Stimulated activated CD4-positive, alpha-beta T cell treated with anti-CD3 and anti-CD28 coated beads, Interleukin-12 subunit alpha, Interleukin-12 subunit beta, amount 100 ng/mL, for 24 hours (primary cell): ENCODE measurements around the gene CRAMP1.

Source experiments
- DNase-seq, 2 experiments: peaks; one replicate each; pipeline ENCODE4 v3.0.0-alpha.2; 2020; ENCODE audit warnings: low read depth in 2 of 2

Gene CRAMP1

GRCh38 chr16:1596516-1596915, 15.6 kb upstream of the CRAMP1 start:
- DNase-seq: no peak

- no peak for DNase-seq
These were observed 15.0 kb upstream of the CRAMP1 start for GRCh38 chr16:1597154-1597553.

- DNase-seq: no peak
These were observed 11.1 kb upstream of the CRAMP1 start for GRCh38 chr16:1601031-1601430.

GRCh38 chr16:1601489-1601888, 10.7 kb upstream of the CRAMP1 start:
- DNase-seq: no peak

- no peak for DNase-seq
These were observed 9.9 kb upstream of the CRAMP1 start for GRCh38 chr16:1602285-1602684.

GRCh38 chr16:1606774-1607173, 5.4 kb upstream of the CRAMP1 start:
- DNase-seq: no peak

GRCh38 chr16:1607971-1608370, 4.2 kb upstream of the CRAMP1 start:
- DNase-seq: no peak

- DNase-seq: peak; percentile 79 to 88
These were observed 1.9 kb upstream of the CRAMP1 start for GRCh38 chr16:1610071-1610898.

GRCh38 chr16:1610899-1611632, 1.1 kb upstream of the CRAMP1 start:
- peak in 1 of 2 experiments; percentile 13 for DNase-seq

- peak in 1 of 2 experiments; percentile 3 for DNase-seq
These were observed 1.1 kb downstream of the CRAMP1 start for GRCh38 chr16:1613211-1613622.

GRCh38 chr16:1613728-1614455, 1.7 kb downstream of the CRAMP1 start:
- peak in 1 of 2 experiments; percentile 15 for DNase-seq

- DNase-seq: no peak
These were observed 2.4 kb downstream of the CRAMP1 start for GRCh38 chr16:1614456-1615102.

- DNase-seq: no peak
These were observed 3.6 kb downstream of the CRAMP1 start for GRCh38 chr16:1615761-1616160.

- no peak for DNase-seq
These were observed 7.8 kb downstream of the CRAMP1 start for GRCh38 chr16:1619976-1620375.

- no peak for DNase-seq
These were observed 8.2 kb downstream of the CRAMP1 start for GRCh38 chr16:1620391-1620790.

GRCh38 chr16:1621851-1622250, 9.7 kb downstream of the CRAMP1 start:
- no peak for DNase-seq

GRCh38 chr16:1626327-1626726, 14.2 kb downstream of the CRAMP1 start:
- no peak for DNase-seq

- no peak for DNase-seq
These were observed 14.6 kb downstream of the CRAMP1 start for GRCh38 chr16:1626776-1627175.

- no peak for DNase-seq
These were observed 18.5 kb downstream of the CRAMP1 start for GRCh38 chr16:1630450-1631213.

GRCh38 chr16:1631230-1631629, 19.1 kb downstream of the CRAMP1 start:
- no peak for DNase-seq
